GM18519 (cell line): ENCODE measurements around the gene STPG1.

ENCODE experiments used
- ATAC-seq: cut with Tn5 transposase; IDR thresholded peaks from one replicate; pipeline ENCODE4 v1.9.1; 2021; ENCODE audit warnings: mild to moderate bottlenecking, moderate library complexity; ENCODE audit not compliant: unreplicated experiment, low FRiP score

STPG1 gene

DNA sequence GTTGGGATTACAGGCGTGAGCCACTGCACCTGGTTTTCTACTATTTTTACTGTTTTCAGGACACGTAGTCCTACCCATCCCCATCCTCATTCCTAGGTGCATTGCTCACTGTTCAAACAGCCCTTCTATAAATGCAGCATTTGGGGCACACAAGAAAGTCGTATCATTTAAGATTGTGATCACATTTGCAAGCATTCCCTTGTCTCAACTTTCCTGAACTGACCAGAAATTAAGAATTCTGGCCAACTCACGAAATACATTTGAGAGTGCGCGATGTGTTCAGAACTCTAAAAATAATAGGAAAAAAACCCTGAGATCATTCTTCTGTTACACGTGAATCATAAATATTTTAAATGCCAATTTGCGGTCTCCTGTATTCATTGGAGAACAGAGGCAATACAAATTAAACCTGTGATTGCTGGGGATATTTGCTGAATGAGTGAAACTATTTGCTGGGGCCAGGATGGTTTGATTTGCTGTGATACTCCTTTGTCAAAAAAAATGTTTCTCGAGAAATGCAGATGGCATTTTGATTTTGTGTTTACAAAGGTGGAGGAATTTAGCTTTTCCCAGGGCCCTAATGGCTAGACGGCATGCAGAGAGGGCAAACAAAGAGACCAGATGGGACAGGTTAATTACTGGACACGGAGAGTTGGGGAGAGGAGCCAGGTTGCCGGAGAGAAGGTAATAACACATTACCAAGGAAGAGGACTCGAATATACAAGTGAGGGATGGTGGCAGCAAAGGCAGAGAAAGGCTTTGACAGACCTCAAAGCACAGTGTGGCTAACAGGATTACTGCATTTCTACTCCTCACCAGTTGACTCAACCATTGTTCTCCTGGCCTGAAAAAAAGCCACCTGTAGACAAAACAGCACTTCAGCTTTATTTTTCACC, 38.4 kb downstream of the STPG1 start:
- no peak for ATAC-seq

DNA sequence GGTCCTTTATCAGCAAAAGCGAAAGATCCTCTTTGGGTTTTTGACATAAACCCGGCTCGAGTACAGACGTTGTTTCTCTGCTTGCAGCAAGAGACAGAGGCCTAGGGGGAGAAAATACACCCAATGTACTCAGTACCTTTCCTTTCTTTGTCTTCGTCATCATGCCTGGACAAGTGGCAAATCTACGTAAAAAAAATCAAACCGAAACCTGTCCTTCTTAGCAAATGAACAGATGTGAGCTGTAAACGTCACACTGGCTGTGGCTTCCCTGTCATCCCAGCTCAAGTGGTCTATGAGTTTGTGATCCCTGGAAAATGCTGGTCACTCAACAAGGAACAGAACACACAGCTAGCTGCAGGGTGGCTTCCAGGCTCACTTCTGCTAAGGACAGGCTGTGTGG, 39.9 kb downstream of the STPG1 start:
- ATAC-seq, result no peak

DNA sequence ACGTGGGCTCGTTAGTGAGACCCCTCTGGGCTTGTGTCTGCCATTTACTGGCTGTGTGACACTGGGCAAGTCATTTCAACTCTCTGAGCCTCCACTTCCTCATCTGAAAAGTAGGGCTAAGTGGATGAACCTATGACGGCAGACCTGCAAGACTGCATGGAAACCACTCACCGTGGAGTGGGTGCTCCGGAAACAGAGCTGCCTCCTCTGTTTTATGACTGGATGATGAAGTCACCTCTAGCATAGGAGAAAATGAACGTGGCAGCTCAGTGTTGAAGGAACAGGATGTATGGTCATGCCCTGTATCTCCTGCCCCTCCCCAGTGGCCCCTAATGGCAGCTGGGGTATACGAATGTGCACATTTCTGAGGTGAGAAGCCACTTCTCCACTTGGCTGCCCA, 40.5 kb downstream of the STPG1 start:
- no peak for ATAC-seq

DNA sequence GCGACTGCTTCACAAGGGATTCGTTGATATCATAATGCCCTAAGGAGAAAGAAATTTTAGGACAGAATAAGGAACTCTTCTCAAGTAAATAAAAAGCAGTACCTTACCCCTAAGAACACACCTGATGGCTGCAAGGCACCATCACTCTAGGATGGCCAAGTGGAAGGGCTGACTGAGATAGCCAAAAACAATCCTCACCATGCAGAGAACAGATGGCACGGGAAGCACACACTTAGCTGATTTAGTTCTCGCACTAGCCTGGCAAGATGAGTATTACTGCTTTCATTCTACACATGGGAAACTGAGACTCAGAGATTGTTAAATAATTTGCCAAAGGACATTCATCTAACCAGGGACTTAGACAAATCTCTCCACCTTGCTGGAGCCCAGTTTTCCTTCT, 43.8 kb downstream of the STPG1 start:
- ATAC-seq, result no peak

DNA sequence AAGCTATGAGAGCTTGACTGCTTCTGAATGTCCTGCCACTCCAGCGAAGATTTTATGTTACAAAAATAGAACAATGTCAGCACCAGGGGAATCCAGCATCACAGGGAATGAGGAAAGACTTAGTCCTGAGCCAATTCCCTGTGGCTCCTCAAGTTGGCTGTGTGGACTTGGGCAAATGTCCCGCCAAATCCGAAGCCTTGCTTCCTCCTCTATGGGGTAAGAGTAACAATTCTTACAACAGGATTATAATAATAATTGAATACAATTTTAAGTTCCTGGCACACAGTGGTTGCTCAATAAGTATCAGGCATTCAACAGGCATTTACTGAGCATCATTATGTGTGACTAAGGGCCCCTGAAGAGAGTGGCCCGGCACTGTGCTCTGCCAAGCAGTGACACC, 44.4 kb downstream of the STPG1 start:
- no peak for ATAC-seq

DNA sequence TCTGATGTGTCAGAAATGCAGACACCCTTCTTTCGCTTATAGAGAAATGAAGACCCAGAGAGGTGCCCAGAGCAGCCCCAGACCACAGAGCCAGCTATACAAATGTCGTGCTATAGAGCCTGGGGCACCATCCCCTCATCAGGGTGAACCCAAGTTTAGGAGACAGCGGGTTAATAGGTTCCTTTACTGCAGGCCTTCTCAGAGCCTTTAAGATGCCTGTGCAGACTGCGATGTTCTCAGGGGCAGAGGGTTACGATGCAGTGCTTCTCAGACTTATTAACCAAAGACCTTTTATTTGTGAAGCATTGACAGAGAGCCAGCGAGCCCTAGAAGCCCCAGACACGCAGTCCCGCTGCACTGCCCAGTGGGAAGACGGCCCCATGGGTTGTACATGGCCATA, 46.9 kb downstream of the STPG1 start:
- no peak for ATAC-seq

DNA sequence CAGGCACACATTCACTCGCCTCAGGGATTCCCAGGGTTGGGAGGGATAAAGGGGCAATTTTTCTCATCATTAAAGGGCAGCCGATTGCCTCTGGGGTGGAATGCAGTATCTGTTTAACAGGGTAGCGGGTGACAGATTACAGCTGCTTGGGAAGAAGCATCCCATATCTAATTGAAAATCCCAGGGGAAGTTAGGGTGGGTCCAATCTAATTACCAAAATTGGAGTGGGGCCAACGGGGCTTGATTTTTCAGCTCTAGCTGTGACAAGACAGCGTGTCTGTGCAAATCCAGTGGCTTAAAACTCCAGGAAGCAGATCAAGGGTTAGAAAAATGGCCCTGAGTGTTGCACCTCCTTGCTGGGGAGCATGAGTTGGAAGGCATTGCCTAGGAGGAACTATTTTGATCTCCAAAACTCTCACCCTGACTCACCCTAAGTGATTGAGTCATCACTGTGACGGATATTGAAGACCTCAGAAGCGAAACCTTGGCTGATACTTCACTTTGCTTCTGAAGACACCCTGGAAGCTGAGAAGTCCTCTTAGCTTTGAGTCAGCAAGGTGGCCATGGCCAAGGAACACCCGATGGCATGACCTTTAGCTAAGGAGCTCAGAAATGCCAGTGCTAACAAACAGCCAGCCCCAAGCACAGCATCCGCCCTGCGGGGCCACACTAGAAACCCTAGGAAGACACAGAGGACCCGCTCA, 48.5 kb downstream of the STPG1 start:
- ATAC-seq, result no peak

DNA sequence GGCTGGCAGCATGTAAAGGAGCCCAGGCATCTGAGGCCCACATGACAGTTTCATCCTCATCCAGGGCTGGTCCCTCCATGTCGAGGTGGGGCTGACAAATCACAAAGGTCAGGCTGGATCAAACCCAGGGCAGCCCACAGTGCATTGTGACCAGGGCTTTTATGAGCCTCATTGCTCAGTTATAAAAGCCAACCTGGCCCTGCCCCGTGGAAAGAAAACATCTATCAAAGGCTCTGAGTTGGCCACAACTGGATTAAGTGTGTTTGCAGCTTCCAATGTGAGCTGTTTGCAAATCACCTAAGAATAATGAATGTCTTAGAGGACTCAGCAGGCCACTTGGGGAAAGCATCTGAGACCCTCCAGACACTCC, 49.0 kb downstream of the STPG1 start:
- ATAC-seq, result no peak

DNA sequence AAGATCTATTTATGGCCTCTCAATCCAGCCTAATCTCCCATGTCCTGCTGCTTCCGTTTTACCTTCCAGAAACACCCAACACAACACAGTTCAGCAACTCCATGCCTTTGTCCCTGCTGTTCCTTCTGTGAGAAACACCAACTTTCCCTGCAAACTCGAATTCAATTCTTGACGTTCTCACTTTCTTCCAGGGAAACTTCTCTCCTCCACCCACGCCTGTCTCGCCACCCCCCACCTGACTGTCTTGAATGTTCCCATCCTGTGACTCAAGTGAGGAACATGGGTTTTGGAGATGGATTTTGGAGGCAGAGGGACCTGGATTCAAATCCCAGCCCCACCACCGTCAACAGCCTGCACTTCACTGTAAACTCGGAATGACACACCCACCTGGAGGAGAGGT, 49.6 kb downstream of the STPG1 start:
- no peak for ATAC-seq

DNA sequence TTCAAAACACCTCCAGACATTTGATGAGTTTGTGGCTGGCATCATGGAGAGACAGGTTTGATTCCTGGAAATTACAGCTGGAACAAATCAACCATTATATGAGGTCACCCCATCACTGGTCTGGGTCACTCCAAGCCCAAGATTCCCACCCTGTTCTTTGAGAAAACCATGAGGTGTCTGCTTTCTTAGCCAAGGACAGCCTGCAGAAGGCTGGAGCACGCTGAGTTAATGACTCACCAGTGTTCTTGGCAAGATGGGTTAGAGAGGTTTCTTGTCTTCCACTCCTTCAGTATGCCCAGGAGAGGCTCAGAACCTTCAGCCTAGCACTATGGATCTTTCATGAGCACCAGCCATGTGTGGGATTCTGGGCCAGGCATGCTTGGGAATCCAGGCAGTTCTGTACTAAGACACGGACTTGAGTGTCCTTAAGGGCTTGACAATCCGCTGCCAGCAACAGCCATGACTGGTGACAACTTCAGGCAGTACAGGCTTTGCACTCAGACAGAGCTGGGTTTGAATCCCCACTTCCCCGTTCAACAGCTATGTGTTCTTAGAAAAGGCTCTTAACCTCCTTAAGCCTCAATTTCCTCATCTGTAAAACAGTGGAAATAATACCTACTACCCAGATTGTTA, 50.5 kb downstream of the STPG1 start:
- ATAC-seq, result no peak

DNA sequence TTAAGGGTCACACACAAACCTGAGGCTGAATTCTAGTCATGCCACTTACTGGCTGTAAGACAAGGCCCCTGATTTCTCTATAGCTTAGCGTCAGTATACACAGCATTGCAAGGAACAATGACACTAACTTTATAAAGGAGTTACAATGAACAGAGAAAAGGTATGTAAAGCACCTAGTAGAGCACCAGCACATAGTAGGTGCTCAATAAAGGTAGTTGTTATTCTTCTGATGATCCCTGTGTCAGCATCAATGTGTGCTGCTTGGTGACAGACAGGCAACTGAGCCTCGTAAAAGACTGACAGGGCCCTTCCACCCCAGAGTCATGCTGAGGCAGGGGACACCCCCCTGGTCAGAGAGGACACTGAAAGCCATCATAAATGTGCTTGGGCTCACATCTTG, 51.2 kb downstream of the STPG1 start:
- no peak for ATAC-seq

DNA sequence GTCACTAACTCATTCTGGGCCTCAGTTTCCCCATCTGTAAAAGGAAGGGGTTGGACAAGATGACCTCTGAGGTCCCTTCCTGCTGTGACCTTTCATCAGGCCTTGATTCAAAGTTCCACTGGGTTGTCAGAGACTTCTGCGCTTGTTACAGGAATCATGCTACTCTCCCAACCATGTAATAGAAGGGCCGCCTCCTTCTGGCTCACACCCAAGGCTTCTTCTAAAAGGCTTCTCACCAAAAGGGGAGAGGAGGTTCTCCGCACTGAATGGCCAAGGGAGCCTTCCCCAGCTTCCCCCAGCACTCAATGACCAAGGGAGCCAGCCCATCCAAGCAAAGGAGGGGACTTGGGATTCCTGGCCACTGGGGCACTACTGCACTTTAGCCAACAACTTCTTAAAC, 51.8 kb downstream of the STPG1 start:
- ATAC-seq, result no peak

DNA sequence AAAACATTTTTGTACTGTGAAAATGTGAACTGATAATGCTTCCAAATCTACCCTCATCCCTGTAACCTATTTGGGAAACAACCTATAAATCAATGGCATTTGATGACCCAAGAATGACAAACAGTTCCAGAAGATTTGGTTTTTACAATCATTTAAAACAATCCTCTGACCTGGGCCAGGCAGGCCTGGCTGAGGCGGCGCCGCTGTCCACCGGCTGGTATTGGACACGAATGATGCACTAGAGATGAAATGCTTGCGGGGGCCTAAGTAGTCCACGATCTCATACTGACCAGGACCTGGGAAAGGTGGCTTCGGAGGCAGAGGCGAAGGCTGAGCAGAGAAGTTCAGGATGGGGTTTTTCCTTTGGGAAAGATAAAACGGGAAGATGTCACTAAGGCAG, 52.9 kb downstream of the STPG1 start:
- ATAC-seq, result no peak

DNA sequence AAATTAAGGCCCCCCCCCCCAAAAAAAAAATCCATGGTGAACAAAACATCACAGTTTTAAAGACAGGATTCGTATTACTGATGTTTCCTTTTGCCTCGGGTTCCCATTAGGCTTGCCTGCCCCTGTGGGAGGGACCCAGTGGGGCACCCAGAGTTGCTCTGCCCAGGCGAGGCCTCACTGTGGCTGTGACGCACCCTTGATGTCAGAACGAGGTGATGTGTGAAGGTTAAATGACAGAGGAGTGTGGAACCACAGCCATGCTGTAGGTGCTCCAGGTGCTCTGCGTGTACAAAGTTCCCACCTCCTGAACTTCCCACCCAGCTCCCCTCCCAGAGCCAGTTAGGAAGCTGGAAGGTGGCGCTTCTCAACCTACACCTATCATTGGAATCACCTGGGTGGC, 56.5 kb downstream of the STPG1 start:
- ATAC-seq, result no peak

DNA sequence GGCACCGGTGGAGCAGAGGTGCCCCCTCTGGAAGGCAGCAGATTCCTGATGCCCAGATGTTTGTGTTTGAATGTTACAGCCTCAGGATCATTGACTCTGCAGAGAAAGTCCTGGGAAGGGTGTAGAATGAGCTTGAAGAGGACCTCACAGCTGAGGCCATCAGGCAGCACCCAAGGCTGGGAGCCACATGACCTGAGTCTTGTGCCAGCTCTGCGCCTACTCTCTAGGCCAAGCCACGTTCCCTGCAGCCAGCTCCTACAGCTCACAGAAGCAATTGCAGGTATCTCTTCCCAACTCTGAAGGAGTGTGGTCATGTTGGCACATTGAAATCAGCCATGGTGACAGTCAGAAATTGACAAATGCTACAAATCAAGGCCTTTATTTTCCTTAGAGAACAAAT, 58.1 kb downstream of the STPG1 start:
- no peak for ATAC-seq

DNA sequence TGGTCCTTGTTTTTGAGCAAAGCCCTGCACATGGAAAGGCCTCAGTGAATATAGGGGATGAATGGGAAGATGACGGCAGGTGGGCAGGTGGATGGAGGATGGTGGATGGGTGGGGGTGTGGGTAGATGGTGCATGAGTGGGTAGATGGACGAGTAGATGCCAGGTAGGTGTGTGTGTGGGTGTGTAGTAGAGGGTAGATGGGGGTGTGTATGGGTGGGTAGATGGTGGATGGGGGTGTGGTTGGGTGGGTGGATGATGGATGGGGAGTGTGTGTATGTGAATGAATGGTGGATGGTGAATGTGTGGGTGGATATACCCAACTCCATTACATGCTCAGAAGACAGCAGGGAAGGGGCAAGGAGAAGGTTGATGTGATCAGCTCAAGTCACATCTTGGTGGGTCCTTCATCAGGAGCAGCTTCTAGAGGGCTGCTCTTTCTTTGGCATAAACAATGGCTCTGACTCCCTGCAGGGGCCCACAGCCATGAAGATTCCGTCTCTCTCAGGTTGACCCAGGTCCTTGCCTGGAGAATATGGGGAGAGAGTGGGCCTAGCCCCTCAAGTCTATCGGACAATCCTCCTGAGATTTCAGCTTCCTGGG, 60.2 kb downstream of the STPG1 start:
- no peak for ATAC-seq

DNA sequence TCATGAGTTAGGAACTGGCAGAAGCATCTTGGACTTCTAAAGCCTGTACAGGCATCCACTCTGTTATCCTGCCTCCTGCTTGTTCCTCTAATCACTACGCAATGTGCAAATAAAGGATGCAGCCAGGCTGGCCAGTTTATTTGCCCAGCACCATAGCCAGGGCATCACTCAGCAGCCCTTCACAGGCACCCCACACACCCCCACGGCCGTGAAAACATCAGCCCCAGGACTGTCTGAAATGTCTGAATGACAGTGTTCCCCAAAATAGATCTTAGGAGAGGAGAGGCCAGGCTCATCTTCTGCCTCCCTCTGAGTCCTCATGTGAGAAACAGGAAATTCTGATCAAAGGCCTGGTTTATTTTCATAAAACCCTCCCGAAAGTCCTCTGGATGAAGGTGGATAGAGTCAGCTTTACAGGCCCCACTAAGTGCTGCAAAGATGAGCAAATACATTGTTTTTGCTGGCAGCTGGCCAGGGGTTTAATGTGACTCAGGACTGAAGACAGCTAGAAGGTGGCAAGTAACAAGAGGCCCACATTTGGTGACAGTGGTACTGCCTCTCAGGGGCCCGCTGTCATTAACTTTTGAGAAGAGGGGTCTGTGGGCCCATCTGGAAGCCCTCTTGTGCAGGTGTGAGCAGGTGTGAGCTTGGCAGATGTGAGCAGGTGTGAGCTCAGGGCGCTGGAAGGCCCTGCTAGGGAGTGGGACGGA, 61.5 kb downstream of the STPG1 start:
- no peak for ATAC-seq

DNA sequence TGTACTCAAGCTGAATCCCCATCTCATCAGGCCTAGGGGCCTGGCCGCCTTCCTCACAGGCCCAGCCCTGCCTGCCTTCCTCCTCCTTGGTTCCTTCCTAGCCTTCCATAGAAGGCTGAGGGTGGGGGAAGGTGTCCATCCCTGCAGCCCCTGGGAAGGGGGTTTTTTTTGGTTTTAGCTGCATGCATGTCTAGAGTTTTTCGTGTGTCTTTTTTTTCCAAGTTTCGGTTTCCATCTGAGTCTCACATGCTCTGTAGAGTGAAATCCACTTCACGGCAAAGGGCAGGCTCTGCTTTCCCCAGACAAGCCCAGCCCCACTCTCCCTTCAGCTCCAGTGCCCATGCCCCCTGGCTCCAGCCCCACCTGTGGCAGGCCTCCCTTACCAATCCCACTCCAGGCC, 62.3 kb downstream of the STPG1 start:
- ATAC-seq, result no peak

DNA sequence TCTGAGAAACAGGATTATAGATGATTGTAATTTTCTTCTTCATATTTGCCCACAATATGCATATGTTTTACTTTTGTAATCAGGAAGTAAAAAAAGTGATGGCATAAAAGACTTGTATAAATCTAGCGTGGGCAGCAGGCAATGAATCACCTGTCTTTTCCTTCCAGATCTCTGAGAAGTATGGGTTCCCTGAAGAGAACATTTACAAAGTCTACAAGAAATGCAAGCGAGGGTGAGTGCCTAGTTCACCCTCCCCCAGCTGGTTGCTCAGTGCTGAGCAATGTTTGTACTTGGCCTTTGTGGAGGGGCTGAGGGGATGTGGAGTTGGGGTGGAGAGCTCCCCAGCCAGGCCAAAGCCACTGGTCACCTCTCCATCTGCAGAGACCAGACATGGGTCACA, 63.7 kb downstream of the STPG1 start:
- ATAC-seq, result no peak

DNA sequence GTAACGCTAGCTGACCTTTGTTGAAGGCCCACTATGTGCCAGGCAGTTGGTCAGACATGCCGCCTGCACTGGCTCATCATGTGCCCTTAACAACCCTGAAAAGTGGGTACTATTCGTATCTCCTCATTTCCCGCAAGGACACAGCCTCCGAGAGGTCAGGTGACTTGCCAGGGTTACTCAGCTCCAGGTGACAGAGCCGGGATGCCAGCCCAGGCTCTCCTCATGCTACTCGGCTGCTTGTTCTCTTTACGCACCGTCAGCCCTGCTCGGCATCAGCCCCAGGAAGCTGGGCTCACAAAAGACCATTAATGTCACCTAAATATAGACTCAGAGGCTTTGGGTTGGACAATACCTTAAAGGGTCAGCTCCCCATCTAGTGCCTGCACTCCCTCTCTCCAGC, 65.4 kb downstream of the STPG1 start:
- no peak for ATAC-seq
